Fibroblast of peridontal ligament (primary cell): Measurements from ENCODE around the gene MYO7B.

Experiments
- DNase-seq: peaks from one replicate; pipeline ENCODE4 v3.0.0-alpha.2; 2010; ENCODE audit errors: extremely low read depth

Gene MYO7B

GRCh38 chr2:127574656-127575055 lies 39.2 kb downstream of the MYO7B start:
- no peak for DNase-seq

GRCh38 chr2:127575185-127575765 lies 39.8 kb downstream of the MYO7B start:
- DNase-seq = no peak

DNA sequence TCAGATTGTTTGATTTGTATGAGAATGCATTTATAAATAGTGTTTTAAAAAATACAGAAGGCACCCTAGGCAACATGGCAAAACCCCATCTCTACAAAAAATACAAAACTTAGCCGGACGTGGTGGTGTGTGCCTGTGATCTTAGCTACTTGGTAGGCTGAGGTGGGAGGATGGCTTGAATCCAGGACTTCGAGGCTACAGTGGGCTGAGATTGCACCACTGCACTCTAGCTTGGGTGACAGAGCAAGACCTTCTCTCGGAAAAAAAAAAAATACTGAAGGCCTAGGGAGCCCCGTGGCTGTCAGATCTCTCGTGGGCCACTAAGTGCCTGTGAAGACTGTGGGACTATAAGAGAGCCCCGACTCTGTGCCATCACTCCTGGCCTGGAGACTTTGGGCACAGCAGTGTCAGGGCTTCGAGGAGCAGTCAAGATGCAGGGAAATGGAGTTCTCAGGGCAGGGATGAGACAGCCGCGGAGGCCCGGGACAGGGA lies 40.5 kb downstream of the MYO7B start:
- DNase-seq = peak; percentile 29

- peak; percentile 74 for DNase-seq
Measured at GRCh38 chr2:127576433-127577207, 41.1 kb downstream of the MYO7B start.

DNA sequence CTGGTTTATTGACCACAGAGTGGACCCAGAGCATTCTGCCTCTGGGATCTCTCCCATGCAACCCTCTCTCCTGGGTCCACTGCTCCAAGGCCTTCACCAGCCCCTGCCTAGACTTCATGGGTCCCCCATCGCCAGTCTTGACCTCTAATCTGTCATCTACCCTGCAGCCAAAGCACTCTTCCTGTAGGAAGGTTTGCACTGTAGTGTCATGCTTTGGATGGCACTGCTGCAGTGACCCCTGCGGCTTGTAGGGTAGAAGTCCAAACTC lies 41.7 kb downstream of the MYO7B start:
- no peak for DNase-seq

DNA sequence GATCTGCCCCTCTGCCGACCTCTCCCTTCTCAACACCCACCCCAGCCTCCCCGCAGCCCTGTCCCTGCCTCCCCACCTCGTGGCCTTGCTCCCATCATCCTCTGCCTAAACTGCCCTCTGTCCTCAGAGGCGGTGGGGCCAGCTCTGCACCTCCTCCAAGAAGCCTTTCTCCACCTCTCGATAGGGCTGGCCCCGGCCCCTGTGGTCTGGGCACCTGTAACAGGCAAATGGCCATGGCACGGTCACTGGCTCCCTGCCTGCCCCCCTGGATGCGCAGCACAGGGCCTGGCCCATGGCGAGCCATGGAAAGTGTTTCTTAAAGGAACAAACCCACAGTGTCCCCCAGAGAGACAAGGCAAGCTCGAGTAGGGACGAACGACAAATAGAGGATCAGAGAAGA lies 42.0 kb downstream of the MYO7B start:
- DNase-seq = no peak

DNA sequence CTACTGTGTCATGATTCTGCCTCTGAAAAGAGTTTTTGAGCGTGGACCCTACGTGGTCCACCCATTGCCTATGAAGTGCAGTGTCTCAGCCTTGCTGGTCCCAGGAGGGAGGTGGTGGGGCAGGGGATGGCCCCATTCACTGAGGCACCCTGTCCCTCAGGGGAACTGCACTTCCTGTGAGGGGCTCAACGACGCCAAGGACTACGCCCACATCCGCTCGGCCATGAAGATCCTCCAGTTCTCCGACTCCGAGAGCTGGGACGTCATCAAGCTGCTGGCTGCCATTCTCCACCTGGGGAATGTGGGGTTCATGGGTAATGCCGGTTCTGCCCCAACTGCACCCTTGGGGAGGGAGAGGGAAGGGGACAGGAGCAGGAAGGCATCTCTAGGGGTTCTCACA lies 42.5 kb downstream of the MYO7B start:
- DNase-seq = no peak

- DNase-seq = no peak
Measured at GRCh38 chr2:127578411-127578810, 42.9 kb downstream of the MYO7B start.

DNA sequence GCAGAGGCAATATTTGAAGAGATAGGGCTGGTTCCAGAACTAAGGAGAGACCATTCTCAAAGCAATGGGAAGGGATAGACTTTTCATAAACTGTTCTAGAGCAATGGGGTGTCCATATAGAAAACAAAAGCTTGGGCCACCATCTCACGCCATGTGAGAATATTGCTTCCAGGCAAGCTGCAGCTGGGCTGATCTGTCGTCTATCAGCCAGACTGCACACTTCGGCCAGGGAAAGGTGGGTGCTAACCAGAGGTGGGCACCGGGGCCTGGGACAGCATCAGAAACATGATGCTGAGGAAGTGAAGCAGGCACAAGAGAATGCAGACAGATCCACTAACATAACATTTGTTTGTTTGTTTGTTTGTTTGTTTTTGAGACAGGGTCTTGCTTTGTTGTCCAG lies 43.7 kb downstream of the MYO7B start:
- DNase-seq = no peak

DNA sequence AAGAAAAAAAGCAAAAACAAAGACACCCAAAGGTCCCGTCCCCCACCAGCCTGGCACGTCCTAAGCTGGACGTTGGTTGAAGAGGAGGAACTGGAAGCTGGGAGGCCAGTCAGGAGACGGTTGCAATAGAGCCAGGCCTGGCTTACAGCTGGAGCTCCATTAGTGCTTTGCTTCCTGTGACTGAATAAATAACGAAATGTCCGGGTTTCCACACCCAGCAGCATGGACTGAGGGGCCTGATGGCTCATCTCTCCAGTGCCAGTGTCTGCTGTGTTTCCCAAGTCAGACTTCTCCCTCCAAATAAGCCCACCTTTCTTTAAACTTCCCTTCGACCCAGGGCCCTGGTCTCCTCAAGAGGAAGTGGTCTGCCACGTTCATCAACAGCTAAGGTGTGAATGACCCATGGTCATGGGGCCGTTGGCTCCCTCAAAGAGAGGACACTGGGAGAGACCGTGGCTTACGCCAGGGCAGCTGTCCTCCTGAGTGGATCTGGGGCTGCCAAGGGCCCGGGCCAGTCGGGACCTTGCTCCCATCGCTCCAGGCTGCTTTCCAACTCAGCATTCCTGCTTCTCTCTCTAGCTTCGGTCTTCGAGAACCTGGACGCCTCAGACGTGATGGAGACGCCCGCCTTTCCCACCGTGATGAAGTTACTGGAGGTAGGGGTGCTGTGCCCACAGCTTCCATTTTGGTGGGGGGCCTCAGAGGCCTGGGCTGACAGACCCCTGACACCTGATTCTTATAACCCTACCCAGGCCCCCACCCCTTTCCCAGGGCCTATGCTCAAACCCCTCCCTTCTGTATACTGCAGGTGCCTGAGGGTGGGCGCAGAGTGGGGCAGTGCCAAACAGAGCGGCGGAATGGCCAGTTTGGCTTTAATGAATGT lies 44.9 kb downstream of the MYO7B start:
- no peak for DNase-seq

DNA sequence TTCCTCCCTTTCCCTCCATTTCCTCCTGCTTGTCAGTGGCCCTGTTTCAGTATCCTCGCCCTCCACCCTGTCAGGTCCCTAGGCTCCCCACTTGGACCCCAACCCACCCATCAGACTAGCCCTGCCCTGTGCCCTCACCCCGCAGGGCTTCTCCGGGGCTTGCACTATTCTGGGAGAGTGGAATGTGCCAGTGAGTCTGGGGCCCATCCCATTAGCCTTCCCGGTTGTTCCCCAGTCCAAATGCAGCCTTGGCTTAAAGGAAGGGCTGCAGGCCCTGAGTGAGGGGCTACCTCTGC lies 45.5 kb downstream of the MYO7B start:
- no peak for DNase-seq

GRCh38 chr2:127581516-127582490 lies 46.3 kb downstream of the MYO7B start:
- no peak for DNase-seq

GRCh38 chr2:127582863-127583861 lies 47.7 kb downstream of the MYO7B start:
- DNase-seq = no peak

GRCh38 chr2:127584047-127584446 lies 48.6 kb downstream of the MYO7B start:
- DNase-seq = no peak

DNA sequence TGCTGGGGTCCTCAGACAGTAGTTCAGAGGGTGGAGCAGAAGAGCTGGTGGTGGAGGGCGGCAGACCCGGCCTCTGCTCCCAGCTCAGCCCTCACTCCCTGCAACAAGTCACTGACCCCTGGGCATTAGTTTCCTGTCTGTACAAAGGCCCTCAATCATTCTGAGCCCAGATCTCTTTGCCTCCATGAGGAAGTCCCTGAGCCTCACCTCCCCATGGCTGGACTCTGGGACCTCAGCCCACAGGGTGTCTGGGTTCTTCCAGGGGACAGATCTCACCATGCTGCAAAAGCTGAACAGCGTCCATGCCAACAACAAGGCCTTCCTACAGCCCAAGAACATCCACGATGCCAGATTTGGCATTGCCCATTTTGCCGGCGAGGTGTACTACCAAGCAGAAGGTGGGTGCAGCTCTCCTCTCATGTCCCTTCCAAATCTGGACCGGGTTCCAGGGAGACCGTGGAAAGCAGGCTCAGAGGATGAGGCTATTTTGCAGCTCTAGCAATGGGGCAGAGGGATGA lies 49.1 kb downstream of the MYO7B start:
- no peak for DNase-seq

- no peak for DNase-seq
Measured at GRCh38 chr2:127585270-127585807, 49.9 kb downstream of the MYO7B start.

DNA sequence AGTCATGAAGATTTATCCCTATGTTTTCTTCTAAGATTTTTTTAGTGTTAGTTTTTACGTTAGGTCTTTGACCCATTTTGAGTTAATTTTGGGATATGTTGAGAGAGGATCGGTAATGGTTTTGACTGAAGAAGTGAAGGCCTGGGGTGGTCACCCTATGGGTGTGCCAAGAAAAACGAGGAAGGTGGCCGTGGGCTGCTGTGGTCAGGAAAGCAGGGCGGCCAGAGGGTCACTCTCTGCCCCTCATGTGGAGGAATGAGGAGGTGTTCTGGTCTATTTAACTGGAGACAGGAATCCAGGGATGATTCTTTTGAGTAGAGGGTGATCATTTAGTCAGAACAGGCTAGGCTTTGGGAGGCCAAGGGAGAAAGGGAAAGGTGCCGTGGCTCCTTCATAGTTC lies 50.7 kb downstream of the MYO7B start:
- DNase-seq = no peak

- no peak for DNase-seq
Measured at GRCh38 chr2:127586746-127587295, 51.3 kb downstream of the MYO7B start.

DNA sequence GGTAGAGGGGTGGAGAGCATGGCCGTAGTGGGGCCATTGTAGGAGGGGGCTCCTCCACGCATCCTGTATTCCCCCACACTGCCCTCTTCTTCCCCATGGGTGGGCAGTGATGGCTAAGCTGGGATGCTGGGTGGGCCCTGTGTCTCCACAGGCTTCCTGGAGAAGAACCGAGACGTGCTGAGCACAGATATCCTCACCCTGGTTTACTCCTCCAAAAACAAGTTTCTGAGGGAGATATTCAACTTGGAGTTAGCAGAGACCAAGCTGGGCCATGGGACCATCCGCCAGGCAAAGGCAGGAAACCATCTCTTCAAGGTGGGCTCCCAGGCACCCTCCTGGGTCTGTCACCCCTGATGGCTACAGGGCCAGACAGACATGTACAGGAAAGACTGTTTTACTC lies 52.8 kb downstream of the MYO7B start:
- DNase-seq = no peak

GRCh38 chr2:127589358-127589757 lies 53.9 kb downstream of the MYO7B start:
- no peak for DNase-seq
